ENCODE data around the gene LDHA. TPM values are rescaled to one million over a fixed set of nuclear protein-coding genes. Genes with fewer than 3 reads are reported as not detected.

The LDHA gene
- total and polyA plus RNA-seq, 2 of the 8 experiments (the other 6 are each of a cell fraction or from before 2014, with no cell fraction given), result 443 to 486 TPM

DNA sequence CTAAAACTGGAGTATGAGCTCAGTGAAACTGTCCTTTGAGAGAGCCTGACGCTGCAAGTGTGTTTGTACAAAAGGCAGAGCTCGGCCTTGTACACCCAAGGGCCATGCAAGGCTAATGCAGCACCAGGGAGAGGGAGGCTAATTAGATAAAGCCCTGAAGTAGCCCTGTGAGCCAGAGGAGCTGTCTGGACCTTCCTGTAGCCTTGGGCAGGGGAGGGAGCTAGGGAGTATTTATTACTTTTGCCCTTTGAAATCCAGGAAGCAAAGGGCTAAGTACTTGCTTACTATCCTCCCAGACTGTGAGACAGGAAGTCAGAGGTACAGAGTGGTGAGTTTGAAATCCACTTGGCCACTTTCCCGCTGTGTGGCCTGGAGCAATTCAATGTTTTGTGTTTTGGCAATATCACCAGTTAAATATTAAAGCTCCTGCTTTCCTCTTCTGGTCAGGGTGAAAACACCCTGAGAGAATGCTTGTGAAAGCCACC lies 10.2 kb upstream of the LDHA start:
- Histone ChIP-seq H2AFZ (ENCODE audit: low read length) (peak overlapping the region; percentile 41; the same call in 1 of the 2 replicates), H3K4ac (replicated peaks; ENCODE audit: insufficient read length, low read depth, low read length) (no peak overlapping the region), H4K8ac (ENCODE audit: extremely low read depth, insufficient read depth, low read length) (no peak overlapping the region), H4K5ac (ENCODE audit: insufficient read length, low read depth, low read length) (no peak overlapping the region), H3K4me2 (ENCODE audit: insufficient read depth in 1 of 2, low read depth in 2 of 2, low read length in 2 of 2) (no peak overlapping the region), H3K27ac (ENCODE audit: low read depth, low read length) (no peak overlapping the region), H3K79me2 (ENCODE audit: control insufficient read depth in 1 of 2, insufficient read depth in 2 of 2, low read length in 2 of 2) (no peaks in the 10 kb centered on the region), H3K4me3 (ENCODE audit: extremely low read depth in 1 of 4, insufficient read depth in 2 of 4, low read depth in 3 of 4, low read length in 4 of 4) (no peak overlapping the region), H4K20me1 (replicated peaks in 1 of 2; ENCODE audit: control insufficient read depth in 1 of 2, insufficient read depth in 2 of 2, low read length in 2 of 2) (no peaks in the 10 kb centered on the region), H3K18ac (ENCODE audit: extremely low read depth, low read length) (no peak overlapping the region), H2BK20ac (ENCODE audit: low read length) (no peak overlapping the region), H3K14ac (ENCODE audit: insufficient read length) (no peak overlapping the region), H3K79me1 (ENCODE audit: low read depth, low read length) (no peaks in the 10 kb centered on the region), H3K4me1 (replicated peaks in 1 of 4; ENCODE audit: control insufficient read depth in 3 of 4, insufficient read depth in 4 of 4, low read length in 3 of 4) (peaks cover 0 to 7% (median 3%) of the 10 kb centered on the region in 4 experiments; a peak in 1 of 7 replicates), H3K23ac (ENCODE audit: insufficient read length) (no peak overlapping the region), H3K27me3 (replicated peaks in 1 of 4; ENCODE audit: control insufficient read depth in 3 of 4, extremely low read depth in 1 of 4, insufficient read depth in 3 of 4, low read length in 3 of 4) (no peaks in the 10 kb centered on the region), H3K9ac (replicated peaks in 1 of 4; ENCODE audit: extremely low read depth in 1 of 4, low read depth in 3 of 4, low read length in 3 of 4) (no peak overlapping the region), H3K56ac (replicated peaks; ENCODE audit: insufficient read length, low read depth, low read length) (no peak overlapping the region), H3K36me3 (ENCODE audit: control insufficient read depth in 2 of 4, insufficient read depth in 4 of 4, low read length in 3 of 4) (no peaks in the 10 kb centered on the region), H3K9me3 (ENCODE audit: insufficient read depth in 2 of 2, low read depth in 1 of 2, low read length in 1 of 2) (no peaks in the 10 kb centered on the region), H2BK120ac (replicated peaks; ENCODE audit: low read depth, low read length) (no peak overlapping the region), H2BK15ac (ENCODE audit: low read length) (no peak overlapping the region), H2BK5ac (ENCODE audit: low read depth, low read length) (no peak overlapping the region), H4K91ac (replicated peaks; ENCODE audit: insufficient read length, low read length) (no peak overlapping the region), H2AK5ac (ENCODE audit: low read depth, low read length) (no peak overlapping the region), H3K23me2 (ENCODE audit: low read depth, low read length) (no peaks in the 10 kb centered on the region), H2BK12ac (ENCODE audit: low read depth, low read length) (no peak overlapping the region)
- no peak for FAIRE-seq
- ChIA-PET POLR2A (ENCODE audit: partially characterized antibody) (interaction anchor here (0.6 to 2.7 kb wide), 5 partner anchors 10 to 455 kb away, joined by 3 to 26 read pairs (median 4); partner anchors contain the start of genes LDHA and TSG101), CTCF (ENCODE audit: partially characterized antibody) (interaction anchor here (0.9 to 2.7 kb wide), 4 partner anchors 11 to 278 kb away, joined by 3 to 11 read pairs (median 4); partner anchors contain the start of gene LDHA)
- no peak for DNase-seq (ENCODE audit: low read depth in 1 of 2, low spot score in 2 of 2)
- WGBS, 2 experiments (ENCODE audit: extremely low coverage in 1 of 2, insufficient coverage in 1 of 2, insufficient read length in 1 of 2, insufficient replicate concordance in 2 of 2, low coverage in 1 of 2, low lambda C conversion rate in 2 of 2, missing lambda C conversion rate in 1 of 2), result 97% methylated on average over 3 of the region's 3 CpGs; no CpG with 5 or more reads in 1 of the 2 experiments
- TF ChIP-seq RFX5 (IDR thresholded peaks at IDR 0.05; ENCODE audit: borderline replicate concordance, low read depth, low read length), result no peak
- TF ChIP-seq HDAC2 (IDR thresholded peaks at IDR 0.05; ENCODE audit: borderline replicate concordance in 1 of 2, low read depth in 2 of 2, low read length in 2 of 2), result no peak
- TF ChIP-seq EGR1 (IDR thresholded peaks at IDR 0.05; ENCODE audit: borderline replicate concordance, low read depth, low read length), result no peak
- TF ChIP-seq SIX5 (IDR thresholded peaks at IDR 0.05; ENCODE audit: low read depth, low read length), result no peak
- no peak for TF ChIP-seq RXRA (IDR thresholded peaks at IDR 0.05; ENCODE audit: insufficient read depth, low read depth, low read length)
- TF ChIP-seq JUND (IDR thresholded peaks at IDR 0.05; ENCODE audit: low read length), result no peak
- no peak for TF ChIP-seq NRF1 (IDR thresholded peaks at IDR 0.05; ENCODE audit: low read depth, low read length)
- no peak for TF ChIP-seq GABPA (IDR thresholded peaks at IDR 0.05; ENCODE audit: borderline replicate concordance, insufficient read depth, low read length)
- TF ChIP-seq BACH1 (IDR thresholded peaks at IDR 0.05; ENCODE audit: low read length), result no peak
- TF ChIP-seq EZH2 (IDR thresholded peaks at IDR 0.05; ENCODE audit: low read depth, low read length, severe bottlenecking), result no peak
- TF ChIP-seq SRF (IDR thresholded peaks at IDR 0.05; ENCODE audit: low read depth, low read length), result no peak
- no peak for TF ChIP-seq TAF7 (optimal IDR thresholded peaks at IDR 0.05; ENCODE audit: borderline replicate concordance, low read depth, low read length)
- TF ChIP-seq, protein P1, sequence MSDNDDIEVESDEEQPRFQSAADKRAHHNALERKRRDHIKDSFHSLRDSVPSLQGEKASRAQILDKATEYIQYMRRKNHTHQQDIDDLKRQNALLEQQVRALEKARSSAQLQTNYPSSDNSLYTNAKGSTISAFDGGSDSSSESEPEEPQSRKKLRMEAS (IDR thresholded peaks at IDR 0.05), result no peak
- no peak for TF ChIP-seq BRCA1 (IDR thresholded peaks at IDR 0.05; ENCODE audit: low read depth, low read length)
